ENCODE results near the gene CDHR2.

CDHR2 gene

GRCh38 chr5:176642675-176643490 is 93.7 kb downstream of the CDHR2 start:
- FAIRE-seq = no peak
- DNase-seq (ENCODE audit: insufficient read length, low spot score) = no peak
- TF ChIP-seq POLR2A (IDR thresholded peaks at IDR 0.05; ENCODE audit: low read depth, low read length) = no peak

- no peak for TF ChIP-seq POLR2A (IDR thresholded peaks at IDR 0.05; ENCODE audit: low read depth, low read length)
- DNase-seq (ENCODE audit: insufficient read length, low spot score) (no peak), FAIRE-seq (no peak)
Observed at GRCh38 chr5:176643491-176644219, 94.5 kb downstream of the CDHR2 start.

GRCh38 chr5:176644294-176644693 is 95.2 kb downstream of the CDHR2 start:
- TF ChIP-seq POLR2A (IDR thresholded peaks at IDR 0.05; ENCODE audit: low read depth, low read length) = no peak
- DNase-seq (ENCODE audit: insufficient read length, low spot score) = no peak
- no peak for FAIRE-seq

- TF ChIP-seq POLR2A (IDR thresholded peaks at IDR 0.05; ENCODE audit: low read depth, low read length) = no peak
- FAIRE-seq (no peak), DNase-seq (ENCODE audit: insufficient read length, low spot score) (no peak)
Observed at GRCh38 chr5:176644878-176645670, 95.9 kb downstream of the CDHR2 start.
